Trophoblast cell (in vitro differentiated cells and primary cell): ENCODE measurements around the gene OPA1.
A peak's percentile ranks its signal among the peaks of the same experiment; 100 is the strongest.

Experiments used
- DNase-seq, 2 donors: peaks; one replicate each; pipeline ENCODE4 v3.0.0-alpha.2; 2016
- H2AFZ ChIP-seq: 2 replicates; pipeline ENCODE4 v1.6.1; 2013; ENCODE audit warnings: low read length, moderate library complexity, mild to moderate bottlenecking; ENCODE audit not compliant: insufficient read depth, poor library complexity
- H2AK5ac ChIP-seq: 2 replicates; pipeline ENCODE4 v1.6.1; 2013; ENCODE audit warnings: mild to moderate bottlenecking, low read length
- H2BK120ac ChIP-seq: 2 replicates; pipeline ENCODE4 v1.6.1; 2013; ENCODE audit warnings: low read length, mild to moderate bottlenecking, moderate library complexity; ENCODE audit not compliant: insufficient read depth, poor library complexity
- H2BK12ac ChIP-seq: 2 replicates; pipeline ENCODE4 v1.6.1; 2013; ENCODE audit warnings: mild to moderate bottlenecking, low read length, moderate library complexity
- H2BK5ac ChIP-seq: 2 replicates; pipeline ENCODE4 v1.6.1; 2013; ENCODE audit warnings: low read length, low read depth, moderate library complexity, mild to moderate bottlenecking; ENCODE audit not compliant: poor library complexity
- H3K14ac ChIP-seq: 2 replicates; pipeline ENCODE4 v1.6.1; 2013; ENCODE audit warnings: mild to moderate bottlenecking, low read length
- H3K18ac ChIP-seq: 2 replicates; pipeline ENCODE4 v1.6.1; 2013; ENCODE audit warnings: mild to moderate bottlenecking, low read length
- H3K23ac ChIP-seq: 2 replicates; pipeline ENCODE4 v1.6.1; 2013; ENCODE audit warnings: low read length
- H3K27ac ChIP-seq: 2 replicates; pipeline ENCODE4 v1.5.1; 2013; ENCODE audit warnings: low read depth, mild to moderate bottlenecking, inconsistent platforms, low read length, moderate library complexity
- H3K27me3 ChIP-seq: 2 replicates; pipeline ENCODE4 v1.6.1; 2013; ENCODE audit warnings: inconsistent platforms, mild to moderate bottlenecking, low read length, moderate library complexity; ENCODE audit not compliant: insufficient read depth
- H3K36me3 ChIP-seq, 2 experiments: 1 replicate in 1 of 2; 2 replicates in 1 of 2; pipeline ENCODE4 v1.6.1; 2013; ENCODE audit warnings: low read length in 2 of 2, mild to moderate bottlenecking in 2 of 2, moderate library complexity in 1 of 2; ENCODE audit not compliant: insufficient read depth in 2 of 2, control insufficient read depth in 1 of 2
- H3K4ac ChIP-seq: 2 replicates; pipeline ENCODE4 v1.6.1; 2013; ENCODE audit warnings: low read depth, mild to moderate bottlenecking, low read length, moderate library complexity
- H3K4me1 ChIP-seq, 2 experiments: 1 replicate in 1 of 2; 2 replicates in 1 of 2; pipeline ENCODE4 v1.6.1; 2013; ENCODE audit warnings: low read length in 2 of 2, mild to moderate bottlenecking in 2 of 2, moderate library complexity in 1 of 2; ENCODE audit not compliant: insufficient read depth in 2 of 2, control insufficient read depth in 1 of 2
- H3K4me2 ChIP-seq: 2 replicates; pipeline ENCODE4 v1.6.1; 2013; ENCODE audit warnings: inconsistent platforms, mild to moderate bottlenecking, low read length, moderate library complexity
- H3K4me3 ChIP-seq: 2 replicates; pipeline ENCODE4 v1.5.1; 2013; ENCODE audit warnings: mild to moderate bottlenecking, low read depth, low read length, inconsistent platforms
- H3K79me1 ChIP-seq: one replicate; pipeline ENCODE4 v1.6.1; 2013; ENCODE audit warnings: low read length
- H3K79me2 ChIP-seq: 2 replicates; pipeline ENCODE4 v1.6.1; 2013; ENCODE audit warnings: low read length, mild to moderate bottlenecking; ENCODE audit not compliant: control insufficient read depth, insufficient read depth, poor library complexity
- H3K9ac ChIP-seq: 2 replicates; pipeline ENCODE4 v1.6.1; 2013; ENCODE audit warnings: mild to moderate bottlenecking, low read length
- H3K9me3 ChIP-seq: 2 replicates; pipeline ENCODE4 v1.6.1; 2013; ENCODE audit warnings: low read depth, mild to moderate bottlenecking, control low read depth, inconsistent platforms, low read length; ENCODE audit not compliant: insufficient read depth
- H4K12ac ChIP-seq: 2 replicates; pipeline ENCODE4 v1.6.1; 2013; ENCODE audit warnings: low read depth, mild to moderate bottlenecking, low read length, moderate library complexity
- H4K8ac ChIP-seq: 2 replicates; pipeline ENCODE4 v1.6.1; 2013; ENCODE audit warnings: low read depth, mild to moderate bottlenecking, low read length, moderate library complexity
- H4K91ac ChIP-seq: one replicate; pipeline ENCODE4 v1.6.1; 2013; ENCODE audit warnings: low read depth, mild to moderate bottlenecking, low read length, moderate library complexity
- WGBS: extraction: QIAGEN DNeasy Blood & Tissue Kit; methylation state at CpG from one replicate; pipeline ENCODE4 v1.1.7; 2013; ENCODE audit warnings: missing lambda C conversion rate; ENCODE audit not compliant: insufficient read length, insufficient coverage; ENCODE audit errors: extremely low coverage; 5-methylcytosine and 5-hydroxymethylcytosine counted together

The OPA1 gene

DNA sequence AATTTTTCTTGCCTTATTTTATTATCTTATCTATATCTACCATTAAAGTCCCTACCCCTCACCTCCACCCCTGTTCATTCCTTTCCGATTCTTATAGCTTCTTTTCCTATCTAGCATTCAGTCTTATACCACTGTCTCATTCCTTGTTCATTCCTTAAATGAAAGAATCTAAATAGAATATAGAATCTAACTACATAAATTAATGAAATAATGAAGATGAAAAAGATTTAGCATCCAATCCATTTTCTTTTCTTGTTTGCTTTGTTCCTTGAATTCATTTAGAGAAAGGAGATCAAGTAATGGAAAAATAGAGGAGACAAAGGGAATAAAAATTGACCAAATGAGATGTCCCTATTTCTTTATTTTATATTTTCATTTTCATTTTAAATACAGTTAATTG, 67.2 kb downstream of the OPA1 start:
- H2AFZ ChIP-seq = no peak overlapping the region
- no peak overlapping the region for H3K27ac ChIP-seq
- no peak overlapping the region for H3K4me3 ChIP-seq
- DNase-seq = no peak
- no peaks in the 10 kb centered on the region for H3K4me1 ChIP-seq
- H3K4me2 ChIP-seq = no peak overlapping the region
- no peaks in the 10 kb centered on the region for H3K79me1 ChIP-seq
- H4K8ac ChIP-seq = no peak overlapping the region
- no peak overlapping the region for H3K4ac ChIP-seq
- H4K12ac ChIP-seq = no peak overlapping the region
- H3K9me3 ChIP-seq = no peaks in the 10 kb centered on the region
- no peak overlapping the region for H2AK5ac ChIP-seq
- H3K36me3 ChIP-seq = peaks cover 3 to 6% of the 10 kb centered on the region in 2 experiments
- H2BK5ac ChIP-seq = no peak overlapping the region
- H3K23ac ChIP-seq = no peak overlapping the region
- H2BK120ac ChIP-seq = no peak overlapping the region
- WGBS = no CpG with 5 or more reads among the region's 1 CpG
- H3K79me2 ChIP-seq = no peaks in the 10 kb centered on the region
- no peaks in the 10 kb centered on the region for H3K27me3 ChIP-seq
- H2BK12ac ChIP-seq = no peak overlapping the region
- H3K14ac ChIP-seq = no peak overlapping the region
- H3K9ac ChIP-seq = no peak overlapping the region
- no peak overlapping the region for H3K18ac ChIP-seq
- H4K91ac ChIP-seq = no peak overlapping the region

DNA sequence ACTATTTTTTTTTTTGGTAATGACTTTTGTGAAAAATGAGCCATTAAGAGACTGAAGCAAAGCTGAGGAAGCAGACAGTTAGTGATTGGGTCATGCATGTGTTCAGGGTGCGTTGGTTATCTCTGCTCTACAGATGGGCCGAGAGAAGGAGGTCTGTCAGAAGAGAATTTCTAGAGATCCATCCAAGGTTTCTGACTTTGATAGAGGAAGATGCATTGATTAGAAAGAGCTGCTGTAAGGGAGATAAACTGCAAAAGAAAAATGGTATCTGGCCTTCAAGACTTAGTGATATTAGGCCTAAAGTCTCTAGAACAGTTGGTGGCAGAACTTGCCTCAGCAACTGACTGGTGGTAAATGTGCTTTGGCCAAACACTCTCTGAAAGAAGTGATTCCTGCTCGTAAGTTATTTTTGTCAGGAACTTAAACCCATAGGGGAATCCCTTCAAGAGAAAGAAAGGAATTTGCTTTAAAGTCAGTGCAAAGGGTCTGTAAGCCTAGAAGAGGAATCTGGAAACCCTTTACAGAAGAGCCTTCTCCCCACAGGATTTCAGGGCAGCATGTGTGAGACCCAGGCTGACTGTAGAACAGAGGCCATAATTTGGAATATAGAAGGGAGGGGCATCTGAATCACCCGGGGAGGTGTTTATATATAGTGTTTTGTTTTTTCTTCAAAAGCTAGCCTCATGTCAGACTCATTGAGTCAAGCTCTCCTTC, 67.8 kb downstream of the OPA1 start:
- Histone ChIP-seq H3K4me3 (no peak overlapping the region), H3K27ac (no peak overlapping the region), H3K27me3 (no peaks in the 10 kb centered on the region), H2BK120ac (no peak overlapping the region), H3K36me3 (peaks cover 3 to 6% of the 10 kb centered on the region in 2 experiments), H3K9me3 (no peaks in the 10 kb centered on the region), H2BK5ac (no peak overlapping the region), H3K23ac (no peak overlapping the region), H3K4me2 (no peak overlapping the region), H4K8ac (no peak overlapping the region), H3K18ac (no peak overlapping the region), H3K79me1 (no peaks in the 10 kb centered on the region), H3K4ac (no peak overlapping the region), H2AK5ac (no peak overlapping the region), H3K4me1 (no peaks in the 10 kb centered on the region), H4K91ac (no peak overlapping the region), H2AFZ (no peak overlapping the region), H3K79me2 (no peaks in the 10 kb centered on the region), H4K12ac (no peak overlapping the region), H3K9ac (no peak overlapping the region), H3K14ac (no peak overlapping the region), H2BK12ac (no peak overlapping the region)
- WGBS = no CpG with 5 or more reads among the region's 4 CpGs
- no peak for DNase-seq

GRCh38 chr3:193662757-193663322, 69.8 kb downstream of the OPA1 start:
- Histone ChIP-seq H2BK12ac (no peak overlapping the region), H2AFZ (no peak overlapping the region), H3K27ac (no peak overlapping the region), H3K9me3 (no peaks in the 10 kb centered on the region), H3K23ac (no peak overlapping the region), H2BK120ac (no peak overlapping the region), H2AK5ac (no peak overlapping the region), H3K4me1 (no peaks in the 10 kb centered on the region), H4K12ac (no peak overlapping the region), H4K91ac (no peak overlapping the region), H3K4ac (no peak overlapping the region), H3K79me1 (no peaks in the 10 kb centered on the region), H3K18ac (no peak overlapping the region), H4K8ac (no peak overlapping the region), H3K9ac (no peak overlapping the region), H3K14ac (no peak overlapping the region), H3K4me2 (no peak overlapping the region), H3K27me3 (no peaks in the 10 kb centered on the region), H2BK5ac (no peak overlapping the region), H3K36me3 (peaks cover 4 to 9% of the 10 kb centered on the region in 2 experiments), H3K79me2 (no peaks in the 10 kb centered on the region), H3K4me3 (no peak overlapping the region)
- no CpG with 5 or more reads among the region's 7 CpGs for WGBS
- DNase-seq = no peak

DNA sequence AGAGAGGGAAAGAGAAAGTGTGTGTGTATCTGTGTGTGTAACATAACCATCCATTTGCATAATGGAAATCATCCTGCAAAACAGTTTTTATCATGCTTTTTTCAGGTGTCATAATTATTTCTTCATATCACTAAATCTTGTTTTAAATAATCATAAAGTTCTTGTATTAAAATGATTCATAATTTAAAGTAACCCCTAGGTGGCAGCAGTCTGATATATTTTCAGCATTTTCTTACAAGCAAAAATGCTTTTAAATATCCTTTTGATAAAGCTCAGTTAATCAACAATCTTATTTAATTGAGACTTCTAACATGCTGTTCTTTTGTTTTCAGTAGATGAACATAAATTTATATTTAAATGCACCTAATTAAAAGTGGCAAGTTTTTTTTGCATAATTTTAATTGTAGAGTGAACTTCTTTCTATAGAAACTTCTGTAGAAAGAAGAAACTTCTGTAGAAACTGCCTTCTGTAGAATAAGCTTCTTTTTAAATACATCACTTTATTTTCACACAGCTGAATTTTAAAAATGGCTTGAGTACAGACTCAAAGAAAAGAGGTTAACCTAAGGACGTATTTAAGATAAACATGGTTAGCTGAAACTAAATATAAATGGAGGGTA, 72.5 kb downstream of the OPA1 start:
- Histone ChIP-seq H4K91ac (no peak overlapping the region), H3K4me3 (no peak overlapping the region), H3K36me3 (peaks cover 7 to 13% of the 10 kb centered on the region in 2 experiments), H3K14ac (no peak overlapping the region), H2BK5ac (no peak overlapping the region), H4K12ac (no peak overlapping the region), H2BK12ac (no peak overlapping the region), H2BK120ac (no peak overlapping the region), H2AFZ (no peak overlapping the region), H3K23ac (no peak overlapping the region), H3K27me3 (no peaks in the 10 kb centered on the region), H3K79me1 (no peaks in the 10 kb centered on the region), H3K4ac (no peak overlapping the region), H3K79me2 (no peaks in the 10 kb centered on the region), H3K18ac (no peak overlapping the region), H3K4me1 (no peaks in the 10 kb centered on the region), H2AK5ac (no peak overlapping the region), H3K4me2 (no peak overlapping the region), H4K8ac (no peak overlapping the region), H3K27ac (no peak overlapping the region), H3K9me3 (no peaks in the 10 kb centered on the region), H3K9ac (no peak overlapping the region)
- WGBS = no CpG with 5 or more reads among the region's 1 CpG
- DNase-seq = peak; percentile 2 to 66
